ENCODE results near the gene CHRNA9. TPM values are rescaled to one million over a fixed set of nuclear protein-coding genes. Genes with fewer than 3 reads are reported as not detected.

CHRNA9 gene
- total and polyA plus RNA-seq, 2 experiments from 2014 or later: 0.50 to 1.6 TPM

DNA sequence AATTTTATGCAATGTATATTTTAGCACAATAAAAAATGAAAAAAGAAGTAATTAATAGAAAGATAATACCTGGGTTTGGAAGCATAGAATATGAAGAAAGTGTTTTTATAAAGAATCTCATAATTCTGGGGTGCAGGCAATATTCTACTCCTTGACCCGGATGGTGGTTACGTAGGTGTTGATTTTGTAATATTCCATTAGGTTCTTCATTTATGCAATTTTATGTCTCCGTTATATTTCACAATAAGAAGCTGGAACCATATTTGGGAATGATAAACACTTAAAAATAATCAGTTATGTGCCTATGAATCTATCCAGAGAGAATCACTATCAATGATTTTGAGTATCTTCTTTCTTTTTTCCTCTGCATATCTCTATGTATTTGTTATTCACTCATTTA, 38.5 kb downstream of the CHRNA9 start:
- H3K4me1 ChIP-seq (ENCODE audit: insufficient read depth): peaks cover 12% of the 10 kb centered on the region
- no peaks in the 10 kb centered on the region for H3K27me3 ChIP-seq
- no peak overlapping the region for H3K4me2 ChIP-seq
- H3K9me2 ChIP-seq (replicated peaks; ENCODE audit: insufficient read depth): no peaks in the 10 kb centered on the region
- no peak overlapping the region for H2AFZ ChIP-seq
- WGBS (ENCODE audit: low lambda C conversion rate, missing lambda C conversion rate): 96% methylated on average over 3 of the region's 3 CpGs
- no peak overlapping the region for H3K27ac ChIP-seq
- no peaks in the 10 kb centered on the region for H3K36me3 ChIP-seq (replicated peaks; ENCODE audit: insufficient read depth, low read depth)
- H3K79me2 ChIP-seq: no peaks in the 10 kb centered on the region
- no peaks in the 10 kb centered on the region for H4K20me1 ChIP-seq (ENCODE audit: insufficient read depth, poor library complexity, severe bottlenecking)
- no peaks in the 10 kb centered on the region for H3K9me3 ChIP-seq (ENCODE audit: low read depth)
- no peak for DNase-seq (ENCODE audit: low spot score)
- TF ChIP-seq, protein P1, sequence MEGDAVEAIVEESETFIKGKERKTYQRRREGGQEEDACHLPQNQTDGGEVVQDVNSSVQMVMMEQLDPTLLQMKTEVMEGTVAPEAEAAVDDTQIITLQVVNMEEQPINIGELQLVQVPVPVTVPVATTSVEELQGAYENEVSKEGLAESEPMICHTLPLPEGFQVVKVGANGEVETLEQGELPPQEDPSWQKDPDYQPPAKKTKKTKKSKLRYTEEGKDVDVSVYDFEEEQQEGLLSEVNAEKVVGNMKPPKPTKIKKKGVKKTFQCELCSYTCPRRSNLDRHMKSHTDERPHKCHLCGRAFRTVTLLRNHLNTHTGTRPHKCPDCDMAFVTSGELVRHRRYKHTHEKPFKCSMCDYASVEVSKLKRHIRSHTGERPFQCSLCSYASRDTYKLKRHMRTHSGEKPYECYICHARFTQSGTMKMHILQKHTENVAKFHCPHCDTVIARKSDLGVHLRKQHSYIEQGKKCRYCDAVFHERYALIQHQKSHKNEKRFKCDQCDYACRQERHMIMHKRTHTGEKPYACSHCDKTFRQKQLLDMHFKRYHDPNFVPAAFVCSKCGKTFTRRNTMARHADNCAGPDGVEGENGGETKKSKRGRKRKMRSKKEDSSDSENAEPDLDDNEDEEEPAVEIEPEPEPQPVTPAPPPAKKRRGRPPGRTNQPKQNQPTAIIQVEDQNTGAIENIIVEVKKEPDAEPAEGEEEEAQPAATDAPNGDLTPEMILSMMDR (IDR thresholded peaks at IDR 0.05; ENCODE audit: poor library complexity): no peak
- no peak for TF ChIP-seq EZH2 (IDR thresholded peaks at IDR 0.05; ENCODE audit: borderline replicate concordance)
- TF ChIP-seq EZH2phosphoT487 (IDR thresholded peaks at IDR 0.05; ENCODE audit: low read depth, severe bottlenecking, unreplicated experiment): no peak
- no peak overlapping the region for H3K4me3 ChIP-seq

DNA sequence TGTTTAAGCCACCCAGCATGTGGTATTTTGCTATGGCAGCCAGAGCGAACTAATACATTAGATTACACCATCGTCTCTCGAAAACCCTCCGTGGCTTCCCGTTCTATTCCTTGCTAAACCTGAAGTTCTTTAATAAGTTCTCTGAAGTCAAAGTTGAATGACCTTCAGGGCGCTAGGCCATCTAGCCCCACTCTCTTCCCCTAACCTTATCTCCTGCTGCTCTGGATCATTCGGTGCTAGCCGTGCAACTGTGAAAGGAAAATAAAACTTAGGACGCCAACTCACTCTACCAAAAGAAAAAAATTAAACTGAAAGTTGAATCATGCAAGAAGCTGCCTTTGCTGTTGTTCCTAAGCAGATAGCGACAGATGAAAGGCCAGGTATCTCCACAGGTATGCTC, 40.0 kb downstream of the CHRNA9 start:
- Histone ChIP-seq H3K4me1 (ENCODE audit: insufficient read depth) (peaks cover 5% of the 10 kb centered on the region), H3K27ac (no peak overlapping the region), H3K36me3 (replicated peaks; ENCODE audit: insufficient read depth, low read depth) (no peaks in the 10 kb centered on the region), H3K9me2 (replicated peaks; ENCODE audit: insufficient read depth) (no peaks in the 10 kb centered on the region), H3K9me3 (ENCODE audit: low read depth) (no peaks in the 10 kb centered on the region), H2AFZ (no peak overlapping the region), H3K27me3 (no peaks in the 10 kb centered on the region), H4K20me1 (ENCODE audit: insufficient read depth, poor library complexity, severe bottlenecking) (no peaks in the 10 kb centered on the region), H3K79me2 (no peaks in the 10 kb centered on the region), H3K4me3 (no peak overlapping the region), H3K4me2 (no peak overlapping the region)
- no peak for DNase-seq (ENCODE audit: low spot score)
- WGBS (ENCODE audit: low lambda C conversion rate, missing lambda C conversion rate): 81% methylated on average over 10 of the region's 10 CpGs
- TF ChIP-seq EZH2 (IDR thresholded peaks at IDR 0.05; ENCODE audit: borderline replicate concordance) (no peak), EZH2phosphoT487 (IDR thresholded peaks at IDR 0.05; ENCODE audit: low read depth, severe bottlenecking, unreplicated experiment) (no peak)
- TF ChIP-seq, protein P1 (IDR thresholded peaks at IDR 0.05; ENCODE audit: poor library complexity): no peak

DNA sequence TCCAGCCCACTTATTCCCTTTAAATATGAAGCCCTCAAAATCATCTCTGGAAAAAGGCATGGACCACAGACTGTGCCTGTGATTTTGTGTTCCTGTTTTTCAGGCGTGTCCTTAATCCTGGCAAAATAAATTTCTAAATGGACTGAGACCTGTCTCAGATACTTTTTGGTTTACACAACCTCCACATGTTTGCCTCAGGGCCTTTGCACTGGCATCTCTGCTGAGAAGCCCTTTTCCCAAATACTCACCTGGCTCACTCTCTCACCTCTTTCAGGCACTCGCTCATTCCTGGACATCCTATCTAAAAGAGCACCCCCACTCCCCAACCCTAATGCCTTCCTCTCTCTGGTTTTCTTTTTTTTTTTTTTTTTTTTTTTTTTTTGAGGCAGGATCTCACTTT, 40.5 kb downstream of the CHRNA9 start:
- no peak overlapping the region for H3K4me3 ChIP-seq
- 89% methylated on average over 2 of the region's 2 CpGs for WGBS (ENCODE audit: low lambda C conversion rate, missing lambda C conversion rate)
- H3K4me2 ChIP-seq: no peak overlapping the region
- no peaks in the 10 kb centered on the region for H4K20me1 ChIP-seq (ENCODE audit: insufficient read depth, poor library complexity, severe bottlenecking)
- H3K9me2 ChIP-seq (replicated peaks; ENCODE audit: insufficient read depth): no peaks in the 10 kb centered on the region
- no peaks in the 10 kb centered on the region for H3K9me3 ChIP-seq (ENCODE audit: low read depth)
- peaks cover 5% of the 10 kb centered on the region for H3K4me1 ChIP-seq (ENCODE audit: insufficient read depth)
- H3K36me3 ChIP-seq (replicated peaks; ENCODE audit: insufficient read depth, low read depth): no peaks in the 10 kb centered on the region
- TF ChIP-seq EZH2phosphoT487 (IDR thresholded peaks at IDR 0.05; ENCODE audit: low read depth, severe bottlenecking, unreplicated experiment): no peak
- no peak for TF ChIP-seq EZH2 (IDR thresholded peaks at IDR 0.05; ENCODE audit: borderline replicate concordance)
- TF ChIP-seq, protein P1 (IDR thresholded peaks at IDR 0.05; ENCODE audit: poor library complexity): no peak
- H3K79me2 ChIP-seq: no peaks in the 10 kb centered on the region
- H2AFZ ChIP-seq: no peak overlapping the region
- DNase-seq (ENCODE audit: low spot score): no peak
- no peak overlapping the region for H3K27ac ChIP-seq
- H3K27me3 ChIP-seq: no peaks in the 10 kb centered on the region
